ENCODE measurements around the gene ANKRD53. TPM values are rescaled to one million over a fixed set of nuclear protein-coding genes. Genes with fewer than 3 reads are reported as not detected.

The ANKRD53 gene
- 1 to 10 TPM in 1 of 4 donors, under 1 TPM in 3; 0.47 to 1.1 (median 0.71) TPM for polyA plus RNA-seq (ENCODE audit: insufficient read length in 4 of 4)

GRCh38 chr2:70978341-70979179 is at the start of gene ANKRD53:
ANKRD53 (plus strand) TSS chr2:70978630; CDS start chr2:70978646, 16 bp downstream.
- DNase-seq (ENCODE audit: low read depth in 4 of 4, low spot score in 3 of 4) = no peak

GRCh38 chr2:70930371-70931329 is 47.8 kb upstream of the ANKRD53 start:
- DNase-seq (ENCODE audit: low read depth in 4 of 4, low spot score in 3 of 4) = no peak

GRCh38 chr2:70931376-70932000 is 46.9 kb upstream of the ANKRD53 start:
- no peak for DNase-seq (ENCODE audit: low read depth in 4 of 4, low spot score in 3 of 4)

- no peak for DNase-seq (ENCODE audit: low read depth in 4 of 4, low spot score in 3 of 4)
Observed at GRCh38 chr2:70932631-70933230, 45.7 kb upstream of the ANKRD53 start.

GRCh38 chr2:70934981-70935380 is 43.4 kb upstream of the ANKRD53 start:
- no peak for DNase-seq (ENCODE audit: low read depth in 4 of 4, low spot score in 3 of 4)

- peak in 1 of 4 donors; percentile 37 for DNase-seq (ENCODE audit: low read depth in 4 of 4, low spot score in 3 of 4)
Observed at GRCh38 chr2:70935468-70936164, 42.8 kb upstream of the ANKRD53 start, which contains the start of gene ATP6V1B1. ATP6V1B1 (plus strand) TSS chr2:70935900; CDS start chr2:70935955, 55 bp downstream.

GRCh38 chr2:70936165-70936978 is 42.1 kb upstream of the ANKRD53 start:
- DNase-seq (ENCODE audit: low read depth in 4 of 4, low spot score in 3 of 4) = no peak

- no peak for DNase-seq (ENCODE audit: low read depth in 4 of 4, low spot score in 3 of 4)
Observed at GRCh38 chr2:70936979-70937811, 41.2 kb upstream of the ANKRD53 start.

- no peak for DNase-seq (ENCODE audit: low read depth in 4 of 4, low spot score in 3 of 4)
Observed at GRCh38 chr2:70937866-70938585, 40.4 kb upstream of the ANKRD53 start.

GRCh38 chr2:70938586-70938950 is 39.9 kb upstream of the ANKRD53 start:
- DNase-seq (ENCODE audit: low read depth in 4 of 4, low spot score in 3 of 4) = no peak

GRCh38 chr2:70939001-70939838 is 39.2 kb upstream of the ANKRD53 start:
- no peak for DNase-seq (ENCODE audit: low read depth in 4 of 4, low spot score in 3 of 4)

GRCh38 chr2:70939839-70940580 is 38.4 kb upstream of the ANKRD53 start:
- DNase-seq (ENCODE audit: low read depth in 4 of 4, low spot score in 3 of 4) = no peak

GRCh38 chr2:70941186-70941585 is 37.2 kb upstream of the ANKRD53 start:
- DNase-seq (ENCODE audit: low read depth in 4 of 4, low spot score in 3 of 4) = no peak

GRCh38 chr2:70941701-70942100 is 36.7 kb upstream of the ANKRD53 start:
- DNase-seq (ENCODE audit: low read depth in 4 of 4, low spot score in 3 of 4) = no peak

GRCh38 chr2:70942396-70943204 is 35.8 kb upstream of the ANKRD53 start:
- no peak for DNase-seq (ENCODE audit: low read depth in 4 of 4, low spot score in 3 of 4)

Data from right renal pelvis (tissue), 4 donors.